Karpas-422 (cell line): ENCODE measurements around the gene CHN2. TPM values are rescaled to one million over a fixed set of nuclear protein-coding genes. Genes with fewer than 3 reads are reported as not detected.

Experiments
- DNase-seq: peaks from one replicate; pipeline ENCODE4 v3.0.0-alpha.2; 2015
- H2AFZ ChIP-seq: fragments of 200-600 bp; sonication (generic); 2 replicates; pipeline ENCODE4 v1.6.1; 2014; ENCODE audit warnings: antibody characterized with exemption, low read length, mixed read lengths
- H3K27ac ChIP-seq: fragments of 200-600 bp; sonication (generic); 2 replicates; pipeline ENCODE4 v1.5.1; 2014; ENCODE audit warnings: mild to moderate bottlenecking, low read length, moderate library complexity
- H3K27me3 ChIP-seq: fragments of 200-600 bp; sonication (generic); 2 replicates; pipeline ENCODE4 v1.6.1; 2014; ENCODE audit warnings: low read length, mixed read lengths
- H3K36me3 ChIP-seq: fragments of 200-600 bp; sonication (generic); 2 replicates; pipeline ENCODE4 v1.6.1; 2014; ENCODE audit warnings: low read length, mixed read lengths; ENCODE audit not compliant: insufficient read depth
- H3K4me1 ChIP-seq: fragments of 200-600 bp; sonication (generic); 2 replicates; pipeline ENCODE4 v1.6.1; 2014; ENCODE audit warnings: mild to moderate bottlenecking, low read length, mixed read lengths
- H3K4me2 ChIP-seq: fragments of 200-600 bp; sonication (generic); 2 replicates; pipeline ENCODE4 v1.6.1; 2014; ENCODE audit warnings: low read length, low read depth, mild to moderate bottlenecking; ENCODE audit not compliant: poor library complexity, severe bottlenecking
- H3K4me3 ChIP-seq: fragments of 200-600 bp; sonication (generic); 2 replicates; pipeline ENCODE4 v1.5.1; 2014; ENCODE audit warnings: mild to moderate bottlenecking, antibody characterized with exemption, low read length, mixed read lengths
- H3K79me2 ChIP-seq: fragments of 200-600 bp; sonication (generic); 2 replicates; pipeline ENCODE4 v1.6.1; 2014; ENCODE audit warnings: mild to moderate bottlenecking, low read length, mixed read lengths
- H3K9ac ChIP-seq: fragments of 200-600 bp; sonication (generic); 2 replicates; pipeline ENCODE4 v1.6.0; 2014; ENCODE audit warnings: low read length
- H3K9me2 ChIP-seq: fragments of 200-600 bp; sonication (generic), shearing (Covaris generic); replicated peaks from 2 replicates; pipeline ENCODE4 v1.6.0; 2014; ENCODE audit warnings: mild to moderate bottlenecking, low read length, moderate library complexity; ENCODE audit not compliant: insufficient read depth
- H3K9me3 ChIP-seq: fragments of 300-700, 200-600 bp; sonication (generic); 2 replicates; pipeline ENCODE4 v1.6.1; 2014; ENCODE audit warnings: low read length, mixed read lengths
- H4K20me1 ChIP-seq: fragments of 200-600 bp; sonication (generic); 2 replicates; pipeline ENCODE4 v1.6.1; 2014; ENCODE audit warnings: mild to moderate bottlenecking, antibody characterized with exemption, low read length, low read depth; ENCODE audit not compliant: insufficient read depth
- total RNA-seq: library from RNA; depleted of rRNA; stranded (reverse); fragments of >200 nt; shearing (Covaris generic); gene quantifications from 2 replicates; pipeline ENCODE4 v1.2.3, GENCODE V29; 2014; ENCODE audit warnings: low replicate concordance

Gene CHN2
- total RNA-seq, 1 experiment from 2014 or later, result 9.1 TPM

GRCh38 chr7:29424984-29425309, 230.4 kb downstream of the CHN2 start:
- Histone ChIP-seq H2AFZ (peak overlapping the region; percentile 34; the same call in 1 of the 2 replicates), H4K20me1 (no peaks in the 10 kb centered on the region), H3K9me2 (no peaks in the 10 kb centered on the region), H3K4me1 (peaks cover 46% of the 10 kb centered on the region), H3K79me2 (no peaks in the 10 kb centered on the region), H3K9me3 (no peaks in the 10 kb centered on the region), H3K36me3 (no peaks in the 10 kb centered on the region), H3K4me3 (peak overlapping the region; percentile 24; the same call in 1 of the 2 replicates), H3K4me2 (peak overlapping the region; percentile 60), H3K27ac (peak overlapping the region; percentile 57), H3K27me3 (no peaks in the 10 kb centered on the region), H3K9ac (no peak overlapping the region)
- peak; percentile 57 for DNase-seq

GRCh38 chr7:29426587-29426986, 232.0 kb downstream of the CHN2 start:
- Histone ChIP-seq H3K4me2 (no peak overlapping the region), H2AFZ (no peak overlapping the region), H3K9ac (no peak overlapping the region), H3K4me3 (no peak overlapping the region), H3K36me3 (no peaks in the 10 kb centered on the region), H3K9me2 (no peaks in the 10 kb centered on the region), H3K79me2 (no peaks in the 10 kb centered on the region), H3K9me3 (no peaks in the 10 kb centered on the region), H3K4me1 (peaks cover 39% of the 10 kb centered on the region), H3K27me3 (no peaks in the 10 kb centered on the region), H4K20me1 (no peaks in the 10 kb centered on the region), H3K27ac (no peak overlapping the region)
- DNase-seq, result no peak

GRCh38 chr7:29429401-29429800, 234.8 kb downstream of the CHN2 start:
- no peak for DNase-seq
- no peak overlapping the region for H3K4me2 ChIP-seq
- peaks cover 11% of the 10 kb centered on the region for H3K4me1 ChIP-seq
- no peak overlapping the region for H3K9ac ChIP-seq
- H3K9me2 ChIP-seq, result no peaks in the 10 kb centered on the region
- no peak overlapping the region for H3K27ac ChIP-seq
- H3K9me3 ChIP-seq, result no peaks in the 10 kb centered on the region
- no peaks in the 10 kb centered on the region for H4K20me1 ChIP-seq
- H3K79me2 ChIP-seq, result no peaks in the 10 kb centered on the region
- no peaks in the 10 kb centered on the region for H3K36me3 ChIP-seq
- H2AFZ ChIP-seq, result no peak overlapping the region
- H3K4me3 ChIP-seq, result no peak overlapping the region
- no peaks in the 10 kb centered on the region for H3K27me3 ChIP-seq

GRCh38 chr7:29430279-29430949, 235.8 kb downstream of the CHN2 start:
- Histone ChIP-seq H3K4me2 (no peak overlapping the region), H4K20me1 (no peaks in the 10 kb centered on the region), H3K9me3 (no peaks in the 10 kb centered on the region), H3K9me2 (no peaks in the 10 kb centered on the region), H3K4me1 (peaks cover under 1% of the 10 kb centered on the region), H2AFZ (no peak overlapping the region), H3K27ac (no peak overlapping the region), H3K27me3 (no peaks in the 10 kb centered on the region), H3K79me2 (no peaks in the 10 kb centered on the region), H3K9ac (no peak overlapping the region), H3K4me3 (no peak overlapping the region), H3K36me3 (no peaks in the 10 kb centered on the region)
- DNase-seq, result no peak

- DNase-seq, result no peak
Measured at GRCh38 chr7:29431686-29432085, 237.1 kb downstream of the CHN2 start.

GRCh38 chr7:29432721-29433120, 238.1 kb downstream of the CHN2 start:
- Histone ChIP-seq H3K27ac (no peak overlapping the region), H4K20me1 (no peaks in the 10 kb centered on the region), H3K79me2 (no peaks in the 10 kb centered on the region), H3K4me2 (no peak overlapping the region), H3K4me3 (no peak overlapping the region), H3K36me3 (no peaks in the 10 kb centered on the region), H3K4me1 (no peaks in the 10 kb centered on the region), H3K9me3 (no peaks in the 10 kb centered on the region), H3K9me2 (no peaks in the 10 kb centered on the region), H3K27me3 (no peaks in the 10 kb centered on the region), H2AFZ (no peak overlapping the region), H3K9ac (no peak overlapping the region)
- no peak for DNase-seq

More at GRCh38 chr7:29431686-29432085, 237.1 kb downstream of the CHN2 start:
- Histone ChIP-seq H3K4me1 (no peaks in the 10 kb centered on the region), H3K27ac (no peak overlapping the region), H3K4me2 (no peak overlapping the region), H3K9me2 (no peaks in the 10 kb centered on the region), H3K36me3 (no peaks in the 10 kb centered on the region), H3K27me3 (no peaks in the 10 kb centered on the region), H3K9ac (no peak overlapping the region), H3K79me2 (no peaks in the 10 kb centered on the region), H3K9me3 (no peaks in the 10 kb centered on the region), H3K4me3 (no peak overlapping the region), H2AFZ (no peak overlapping the region), H4K20me1 (no peaks in the 10 kb centered on the region)

GRCh38 chr7:29434380-29434768, 239.8 kb downstream of the CHN2 start:
- Histone ChIP-seq H3K36me3 (no peaks in the 10 kb centered on the region), H3K9ac (no peak overlapping the region), H3K9me3 (no peaks in the 10 kb centered on the region), H2AFZ (no peak overlapping the region), H3K4me2 (no peak overlapping the region), H4K20me1 (no peaks in the 10 kb centered on the region), H3K27ac (no peak overlapping the region), H3K27me3 (no peaks in the 10 kb centered on the region), H3K9me2 (no peaks in the 10 kb centered on the region), H3K4me3 (no peak overlapping the region), H3K4me1 (no peaks in the 10 kb centered on the region), H3K79me2 (no peaks in the 10 kb centered on the region)
- no peak for DNase-seq

- Histone ChIP-seq H3K36me3 (no peaks in the 10 kb centered on the region), H3K9me3 (no peaks in the 10 kb centered on the region), H3K9ac (no peak overlapping the region), H3K4me1 (no peaks in the 10 kb centered on the region), H3K4me2 (no peak overlapping the region), H3K79me2 (no peaks in the 10 kb centered on the region), H3K4me3 (no peak overlapping the region), H4K20me1 (no peaks in the 10 kb centered on the region), H2AFZ (no peak overlapping the region), H3K27ac (no peak overlapping the region), H3K27me3 (no peaks in the 10 kb centered on the region), H3K9me2 (no peaks in the 10 kb centered on the region)
- DNase-seq, result no peak
Measured at GRCh38 chr7:29435167-29435566, 240.6 kb downstream of the CHN2 start.
